NCI-H2227 (cell line): ENCODE measurements around the gene GPR21.

Experiments
- DNase-seq: peaks from one replicate; lab custom pipeline; 2025; ENCODE audit not compliant: unreplicated experiment; lab: John Stamatoyannopoulos, UW

GPR21 gene, protein sequence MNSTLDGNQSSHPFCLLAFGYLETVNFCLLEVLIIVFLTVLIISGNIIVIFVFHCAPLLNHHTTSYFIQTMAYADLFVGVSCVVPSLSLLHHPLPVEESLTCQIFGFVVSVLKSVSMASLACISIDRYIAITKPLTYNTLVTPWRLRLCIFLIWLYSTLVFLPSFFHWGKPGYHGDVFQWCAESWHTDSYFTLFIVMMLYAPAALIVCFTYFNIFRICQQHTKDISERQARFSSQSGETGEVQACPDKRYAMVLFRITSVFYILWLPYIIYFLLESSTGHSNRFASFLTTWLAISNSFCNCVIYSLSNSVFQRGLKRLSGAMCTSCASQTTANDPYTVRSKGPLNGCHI

GRCh38 chr9:123033352-123033751, at the start of gene GPR21:
Gene GPR21, plus strand, starts transcription at chr9:123033667. Its CDS starts 900 bp downstream, at chr9:123034567.
- no peak for DNase-seq

DNA sequence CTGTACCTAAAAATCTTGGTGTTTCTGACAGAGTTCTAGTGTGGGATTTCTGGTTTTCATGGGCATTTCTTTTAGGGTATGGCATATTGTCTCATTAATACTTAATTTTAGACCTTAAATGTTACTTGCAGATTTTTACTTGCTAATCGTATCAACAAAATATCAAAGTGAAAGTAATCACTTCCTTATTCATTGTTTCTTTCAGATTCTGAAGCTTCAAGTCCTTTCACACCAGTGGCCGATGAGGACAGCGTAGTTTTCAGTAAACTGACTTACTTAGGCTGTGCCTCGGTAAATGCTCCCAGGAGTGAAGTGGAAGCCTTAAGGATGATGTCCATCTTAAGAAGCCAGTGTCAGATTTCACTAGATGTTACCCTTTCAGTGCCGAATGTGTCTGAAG, 47.5 kb upstream of the GPR21 start:
- DNase-seq = no peak

GRCh38 chr9:122988141-122988540, 45.3 kb upstream of the GPR21 start:
- DNase-seq = no peak

GRCh38 chr9:122988920-122989621, 44.4 kb upstream of the GPR21 start:
- DNase-seq = no peak

DNA sequence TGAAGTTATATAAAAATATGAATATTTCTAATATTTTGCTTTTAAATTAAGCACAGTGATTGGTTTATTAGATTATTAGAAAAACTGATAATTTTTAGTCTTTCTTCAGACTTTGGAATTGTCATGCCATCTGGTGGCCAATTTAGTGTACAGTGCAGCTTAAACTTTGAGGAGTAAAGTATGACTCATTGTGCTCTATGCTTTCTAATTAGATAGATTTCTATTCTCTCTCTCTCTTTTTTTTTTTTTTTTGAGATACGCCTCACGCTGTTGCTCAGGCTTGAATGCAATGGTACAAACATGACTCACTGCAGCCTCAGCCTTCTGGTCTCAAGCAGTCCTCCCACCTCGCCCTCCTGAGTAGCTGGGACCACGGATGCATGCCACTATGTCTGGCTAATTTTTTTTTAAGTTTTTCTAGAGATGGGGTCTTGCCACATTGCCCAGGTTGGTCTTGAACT, 42.1 kb upstream of the GPR21 start:
- DNase-seq = peak; percentile 3

DNA sequence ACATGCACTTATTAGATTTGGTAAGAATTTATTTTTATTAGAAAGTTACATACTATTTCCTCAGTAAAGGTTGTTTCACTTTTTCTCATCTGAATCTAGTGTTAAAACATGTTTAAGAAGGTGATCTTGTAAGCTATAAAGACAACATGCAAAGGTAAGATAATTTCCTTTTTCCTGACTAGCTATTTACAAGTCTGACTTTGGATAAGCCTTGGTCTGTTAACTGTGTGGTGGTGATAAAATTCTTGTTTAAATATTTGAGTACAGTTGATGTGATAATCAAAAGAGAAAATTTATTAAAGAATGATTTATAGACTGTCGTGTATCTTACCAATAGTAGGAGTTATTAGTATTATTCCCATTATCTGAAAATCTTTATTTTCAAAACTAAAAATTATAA, 36.9 kb upstream of the GPR21 start:
- no peak for DNase-seq

GRCh38 chr9:122998448-122998847, 35.0 kb upstream of the GPR21 start:
- DNase-seq = no peak

DNA sequence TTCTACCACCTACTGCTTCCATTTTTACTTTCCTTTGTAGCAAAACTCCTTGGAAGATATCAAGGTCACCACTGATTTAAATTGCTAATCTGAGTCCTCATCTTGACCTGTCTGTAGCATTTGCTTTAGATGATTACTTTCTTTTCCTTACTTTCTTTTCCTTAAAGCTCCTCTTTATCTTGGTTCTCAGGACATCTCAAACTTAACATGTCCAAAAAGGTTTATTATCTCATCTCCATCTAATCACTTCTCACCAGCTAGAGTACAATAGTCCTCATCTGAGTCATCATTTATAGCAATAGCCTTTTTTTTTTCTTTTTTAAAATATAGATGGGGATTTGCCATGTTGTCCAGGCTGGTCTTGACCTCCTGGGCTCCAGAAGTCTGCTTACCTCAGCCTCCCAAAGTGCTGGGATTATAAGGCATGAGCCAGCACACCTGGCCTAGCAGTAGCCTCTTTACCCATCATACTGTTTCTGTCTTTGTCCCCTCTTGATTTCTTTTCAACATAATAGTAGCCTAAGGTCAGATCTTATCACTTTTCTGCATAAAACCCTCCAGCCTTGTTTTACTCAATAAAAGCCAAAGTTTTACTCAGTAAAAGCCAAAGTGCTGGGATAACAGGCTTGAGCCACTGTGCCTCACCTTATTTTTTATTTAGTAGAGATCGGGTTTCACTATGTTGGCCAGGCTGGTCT, 32.9 kb upstream of the GPR21 start:
- DNase-seq = no peak

- no peak for DNase-seq
These were observed 30.7 kb upstream of the GPR21 start for GRCh38 chr9:123002754-123003153.

DNA sequence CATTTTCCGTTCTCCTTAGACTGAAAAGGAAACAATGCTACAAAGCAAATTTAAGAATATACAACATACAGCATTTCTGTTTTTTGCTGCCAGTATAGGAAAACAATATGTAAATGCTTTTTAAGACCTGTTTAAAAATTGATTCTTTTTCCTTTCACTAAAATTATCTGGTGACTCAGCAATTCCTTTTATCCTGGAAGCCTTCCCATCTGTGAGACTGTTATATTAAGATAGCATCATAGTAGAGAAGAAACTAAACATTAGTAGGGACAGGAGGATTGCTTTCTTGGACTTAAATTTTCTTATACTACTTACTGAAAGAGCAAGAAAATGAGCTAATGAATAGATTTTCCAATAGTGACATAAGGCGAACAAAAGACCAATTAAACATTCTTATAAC, 30.0 kb upstream of the GPR21 start:
- DNase-seq = no peak

DNA sequence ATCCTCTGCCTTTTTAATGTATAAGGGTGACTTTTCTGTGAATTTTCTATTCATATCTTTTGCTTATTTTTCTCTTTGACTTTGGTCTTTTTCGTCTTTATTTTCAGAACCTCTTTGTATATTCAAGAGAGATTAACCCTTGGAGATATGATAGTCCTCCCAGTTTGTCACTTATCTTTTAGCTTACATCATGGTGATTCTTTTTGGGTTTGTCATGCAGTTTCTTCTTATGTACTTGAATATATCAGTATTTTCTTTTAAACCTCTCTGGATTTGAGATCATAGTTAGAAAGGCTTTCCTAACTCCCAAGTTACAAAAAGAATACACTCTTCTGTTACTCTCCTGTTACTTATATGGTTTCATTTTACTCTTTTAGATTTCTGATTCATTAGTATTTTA, 27.5 kb upstream of the GPR21 start:
- DNase-seq = no peak

- no peak for DNase-seq
These were observed 26.2 kb upstream of the GPR21 start for GRCh38 chr9:123007269-123007668.

- no peak for DNase-seq
These were observed 24.6 kb upstream of the GPR21 start for GRCh38 chr9:123008909-123009308.

- no peak for DNase-seq
These were observed 22.1 kb upstream of the GPR21 start for GRCh38 chr9:123011380-123011779.

GRCh38 chr9:123011878-123012528, 21.5 kb upstream of the GPR21 start:
- DNase-seq = no peak

- no peak for DNase-seq
These were observed 16.8 kb upstream of the GPR21 start for GRCh38 chr9:123016631-123017030.

GRCh38 chr9:123020796-123021195, 12.7 kb upstream of the GPR21 start:
- no peak for DNase-seq

DNA sequence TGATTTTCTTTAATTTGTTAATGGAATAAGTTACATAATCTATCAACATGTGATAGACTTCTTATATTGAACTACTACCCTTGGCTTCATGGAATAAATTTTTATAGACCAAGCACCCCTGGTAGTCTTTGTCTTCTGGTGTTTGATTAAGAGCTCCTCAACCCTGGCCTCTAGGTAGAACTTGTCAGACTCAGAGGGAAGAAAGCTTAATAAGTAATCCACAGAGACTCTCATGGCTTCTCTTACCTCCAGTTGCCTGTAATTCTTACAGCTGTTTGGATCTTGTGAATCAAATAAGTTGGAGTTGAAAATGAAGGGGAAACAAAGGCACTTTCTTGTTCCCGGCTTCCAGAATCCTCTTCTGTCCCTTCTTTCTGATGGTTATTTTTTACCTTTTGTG, 7.0 kb upstream of the GPR21 start:
- DNase-seq = no peak

- no peak for DNase-seq
These were observed 6.0 kb upstream of the GPR21 start for GRCh38 chr9:123027517-123027916.

GRCh38 chr9:123028136-123028535, 5.3 kb upstream of the GPR21 start:
- DNase-seq = no peak

DNA sequence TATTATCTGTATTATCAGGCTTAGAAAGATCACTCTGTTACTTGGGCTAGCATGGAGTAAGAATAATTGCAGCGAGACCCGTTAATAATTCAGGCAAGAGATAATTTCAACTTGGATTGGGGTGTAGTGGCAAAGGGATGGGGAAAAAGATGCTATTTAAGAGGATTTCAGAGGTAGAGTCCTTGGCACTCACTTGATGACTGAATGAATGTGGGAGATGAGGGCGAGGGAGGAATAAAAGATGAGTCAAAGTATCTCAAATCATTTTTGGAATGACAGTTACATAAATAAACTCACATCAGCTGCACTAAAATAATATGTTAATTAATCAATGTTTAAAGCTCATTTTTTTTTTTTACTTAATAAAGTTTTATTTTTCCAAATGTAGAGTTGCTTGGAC, 4.5 kb upstream of the GPR21 start:
- DNase-seq = no peak
